ENCODE measurements around the gene MLIP.
"Not testable (repeated sequence)": the region's sequence is repeated elsewhere in the genome, so short reads cannot be mapped to it uniquely, and the experiment has no call there.

Gene MLIP

DNA sequence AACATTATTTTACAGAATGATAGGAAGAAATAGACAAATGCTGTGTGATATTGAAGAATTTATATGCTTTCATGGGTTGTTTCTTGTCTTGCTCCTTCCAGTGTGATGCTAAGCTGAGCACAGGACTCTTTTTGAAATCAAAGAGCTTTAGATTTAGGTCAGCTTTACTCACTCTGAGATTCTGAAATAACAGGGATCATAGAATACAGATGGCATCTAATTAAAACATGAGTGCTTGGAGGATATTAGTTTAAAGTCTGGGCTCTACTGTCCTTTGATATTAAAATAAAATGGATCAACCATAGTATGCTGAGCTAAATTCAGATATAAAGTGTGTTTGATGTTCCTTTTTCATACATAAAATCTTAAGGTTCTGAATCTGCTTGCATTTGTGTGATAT is 29.6 kb downstream of the MLIP start:
- no peak for DNase-seq (ENCODE audit: low read depth in 2 of 3, low spot score in 2 of 3)

GRCh38 chr6:54142889-54143519 is 31.8 kb downstream of the MLIP start:
- DNase-seq (ENCODE audit: low read depth in 2 of 3, low spot score in 2 of 3), result no peak

- no peak for DNase-seq (ENCODE audit: low read depth in 2 of 3, low spot score in 2 of 3)
Observed at GRCh38 chr6:54151861-54152260, 40.6 kb downstream of the MLIP start.

- no peak for DNase-seq (ENCODE audit: low read depth in 2 of 3, low spot score in 2 of 3)
Observed at GRCh38 chr6:54156650-54157250, 45.5 kb downstream of the MLIP start.

GRCh38 chr6:54157405-54157804 is 46.2 kb downstream of the MLIP start:
- no peak for DNase-seq (ENCODE audit: low read depth in 2 of 3, low spot score in 2 of 3)

DNA sequence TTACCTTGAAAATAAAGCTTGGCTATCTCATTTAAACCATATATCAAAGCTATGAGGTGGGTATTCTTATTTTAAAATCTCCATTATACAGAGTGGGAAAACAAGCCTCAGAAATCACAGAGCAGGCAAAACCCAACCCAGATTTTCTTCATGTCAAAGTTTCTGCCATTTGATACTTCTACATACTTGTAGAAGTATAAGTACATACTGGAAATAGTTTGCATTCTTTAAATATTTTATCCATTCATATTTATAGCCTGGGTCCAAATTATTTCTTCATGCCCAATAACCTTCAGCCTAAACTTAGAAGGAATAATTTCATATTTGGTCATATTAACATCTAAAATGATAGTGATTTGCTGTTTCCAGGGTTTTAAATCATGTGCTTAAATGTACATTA is 61.8 kb downstream of the MLIP start:
- DNase-seq (ENCODE audit: low read depth in 2 of 3, low spot score in 2 of 3), result no peak

DNA sequence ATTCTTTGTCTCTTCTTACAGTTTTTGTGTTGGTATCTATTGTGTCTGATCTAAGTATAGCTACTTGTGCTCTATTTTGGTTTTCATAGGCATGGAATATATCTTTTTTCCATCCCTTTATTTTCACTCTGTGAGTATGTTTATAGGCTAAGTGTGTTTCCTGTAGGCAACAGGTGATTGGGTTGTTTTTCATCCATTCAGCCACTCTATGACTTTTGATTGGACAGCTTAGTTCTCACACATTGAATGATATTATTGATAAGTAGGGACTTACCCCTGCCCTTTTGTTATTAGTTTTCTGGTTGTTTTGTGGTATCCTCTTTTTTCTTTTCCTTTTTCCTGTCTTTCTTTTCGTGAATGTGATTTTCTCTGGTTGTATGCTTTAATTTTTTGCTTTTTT is 67.9 kb downstream of the MLIP start:
- no peak for DNase-seq (ENCODE audit: low read depth in 2 of 3, low spot score in 2 of 3)

GRCh38 chr6:54183616-54184015 is 72.4 kb downstream of the MLIP start:
- DNase-seq (ENCODE audit: low read depth in 2 of 3, low spot score in 2 of 3), result no peak

DNA sequence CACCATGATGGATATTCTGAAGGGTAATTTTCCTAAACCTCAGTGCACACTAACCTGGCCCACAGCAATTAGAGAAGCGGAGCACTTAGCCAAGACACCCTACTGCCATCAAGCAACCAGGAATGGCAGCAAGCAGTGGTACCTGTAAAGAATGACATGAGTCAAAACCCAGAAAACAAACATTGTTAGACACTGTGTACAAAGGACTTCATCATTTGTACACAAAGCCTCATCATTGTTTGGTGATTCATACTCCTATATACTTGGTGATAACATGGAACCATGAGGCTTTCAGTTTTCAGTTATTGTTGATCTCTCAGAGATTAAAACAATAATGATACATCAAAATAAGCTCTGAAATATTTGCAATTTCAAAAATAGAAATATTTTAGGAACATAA is 74.6 kb downstream of the MLIP start:
- no peak for DNase-seq (ENCODE audit: low read depth in 2 of 3, low spot score in 2 of 3)

- DNase-seq (ENCODE audit: low read depth in 2 of 3, low spot score in 2 of 3), result no peak
Observed at GRCh38 chr6:54188846-54189245, 77.6 kb downstream of the MLIP start.

DNA sequence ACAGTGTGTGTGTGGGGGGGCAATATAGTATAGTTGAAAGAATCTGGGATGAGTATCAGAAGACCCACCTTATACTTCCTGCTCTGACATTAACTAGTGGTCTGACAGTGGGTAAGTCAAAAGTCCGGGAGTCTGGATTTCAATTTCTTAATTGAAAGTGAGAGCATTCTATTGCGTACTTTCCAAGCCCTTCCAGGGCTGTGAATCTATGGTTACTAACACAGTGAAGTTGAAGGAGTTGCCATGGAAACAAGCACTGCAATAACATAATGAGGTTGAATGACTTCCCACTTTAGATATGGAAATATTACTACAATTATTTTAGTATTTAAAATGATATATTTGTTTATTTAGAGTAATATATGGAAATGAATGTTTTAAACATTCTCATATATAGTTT is 80.2 kb downstream of the MLIP start:
- no peak for DNase-seq (ENCODE audit: low read depth in 2 of 3, low spot score in 2 of 3)

DNA sequence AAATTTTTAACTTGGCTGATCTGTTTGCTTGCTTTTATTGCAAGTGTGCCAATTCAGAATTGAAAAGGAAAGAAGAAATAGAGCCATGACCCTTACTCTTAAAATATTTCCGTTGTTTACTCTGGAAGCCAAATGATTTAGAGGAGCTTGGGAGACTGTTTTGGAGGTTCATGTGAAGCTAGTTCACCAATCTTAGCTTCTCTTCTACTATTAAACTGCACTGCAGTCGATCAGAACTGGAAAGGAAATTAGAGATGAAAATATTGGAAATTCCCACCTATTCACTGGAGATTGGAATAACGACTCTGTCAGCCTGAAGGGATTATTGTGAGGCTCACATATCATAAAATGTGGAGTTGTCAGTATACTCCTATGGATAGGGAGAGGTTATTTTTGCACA is 81.8 kb downstream of the MLIP start:
- DNase-seq (ENCODE audit: low read depth in 2 of 3, low spot score in 2 of 3), result no peak

- no peak for DNase-seq (ENCODE audit: low read depth in 2 of 3, low spot score in 2 of 3)
Observed at GRCh38 chr6:54193560-54193959, 82.3 kb downstream of the MLIP start.

DNA sequence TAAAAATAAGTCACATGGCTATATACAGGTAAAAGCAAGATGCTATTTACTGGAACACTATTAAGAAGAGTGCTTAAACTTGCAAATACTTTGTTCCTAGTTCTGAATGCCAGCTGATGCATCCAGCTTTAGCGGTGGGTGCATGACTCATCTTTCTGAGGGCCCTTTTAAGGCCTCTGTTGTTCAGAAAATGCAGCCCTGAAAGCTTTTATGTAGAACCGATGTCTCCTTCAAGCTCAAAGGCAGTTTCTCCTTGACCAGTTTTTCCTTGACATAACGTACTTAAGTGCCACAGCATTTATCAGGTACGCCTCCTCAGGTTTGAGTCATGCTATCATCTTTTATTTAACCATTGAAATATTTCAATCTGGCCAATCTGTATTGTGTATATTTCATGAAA is 82.8 kb downstream of the MLIP start:
- DNase-seq (ENCODE audit: low read depth in 2 of 3, low spot score in 2 of 3), result no peak

DNA sequence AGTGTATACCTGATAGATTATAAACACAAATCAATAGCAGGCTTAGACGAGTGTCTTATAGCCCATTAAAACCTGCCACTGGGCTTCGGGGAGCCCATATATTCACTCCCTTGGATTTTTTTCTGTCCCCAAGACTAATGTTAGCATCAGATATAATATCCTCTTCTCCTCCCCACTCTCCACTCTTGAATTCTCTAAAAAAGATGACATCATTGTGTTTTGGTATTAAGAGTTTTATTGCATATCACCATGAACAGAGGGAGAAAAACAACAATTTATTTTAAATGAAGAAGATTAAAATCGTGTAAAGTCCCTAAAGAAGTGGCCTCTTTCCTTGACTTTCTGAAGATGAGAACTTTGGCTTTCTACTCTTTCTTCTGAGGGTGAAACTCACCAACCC is 84.4 kb downstream of the MLIP start:
- no peak for DNase-seq (ENCODE audit: low read depth in 2 of 3, low spot score in 2 of 3)

- DNase-seq (ENCODE audit: low read depth in 2 of 3, low spot score in 2 of 3), result no peak
Observed at GRCh38 chr6:54196905-54197304, 85.7 kb downstream of the MLIP start.

GRCh38 chr6:54198134-54198533 is 86.9 kb downstream of the MLIP start:
- DNase-seq (ENCODE audit: low read depth in 2 of 3, low spot score in 2 of 3), result no peak

DNA sequence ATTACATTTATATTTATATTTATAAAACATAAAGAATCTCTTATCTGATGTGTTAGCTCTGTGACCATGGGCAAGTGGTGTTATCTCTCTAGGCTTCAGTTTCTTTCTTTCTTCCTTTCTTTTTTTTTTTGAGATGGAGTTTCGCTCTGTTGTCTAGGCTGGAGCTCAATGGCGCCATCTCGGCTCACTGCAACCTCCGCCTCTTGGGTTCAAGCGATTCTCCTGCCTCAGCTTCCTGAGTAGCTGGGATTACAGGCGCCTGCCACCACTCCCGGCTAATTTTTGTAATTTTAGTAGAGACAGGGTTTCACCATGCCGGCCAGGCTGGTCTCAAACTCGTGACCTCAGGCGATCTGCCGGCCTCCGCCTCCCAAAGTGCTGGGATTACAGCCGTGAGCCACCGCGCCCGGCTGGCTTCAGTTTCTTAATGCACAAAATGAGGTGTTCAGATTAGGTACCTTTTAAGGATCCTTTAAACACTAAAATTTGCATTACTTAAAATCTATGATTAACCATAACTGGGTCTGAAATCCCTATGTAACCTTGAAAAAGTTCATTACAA is 92.3 kb downstream of the MLIP start:
- not testable (repeated sequence) for DNase-seq (ENCODE audit: low read depth in 2 of 3, low spot score in 2 of 3)

DNA sequence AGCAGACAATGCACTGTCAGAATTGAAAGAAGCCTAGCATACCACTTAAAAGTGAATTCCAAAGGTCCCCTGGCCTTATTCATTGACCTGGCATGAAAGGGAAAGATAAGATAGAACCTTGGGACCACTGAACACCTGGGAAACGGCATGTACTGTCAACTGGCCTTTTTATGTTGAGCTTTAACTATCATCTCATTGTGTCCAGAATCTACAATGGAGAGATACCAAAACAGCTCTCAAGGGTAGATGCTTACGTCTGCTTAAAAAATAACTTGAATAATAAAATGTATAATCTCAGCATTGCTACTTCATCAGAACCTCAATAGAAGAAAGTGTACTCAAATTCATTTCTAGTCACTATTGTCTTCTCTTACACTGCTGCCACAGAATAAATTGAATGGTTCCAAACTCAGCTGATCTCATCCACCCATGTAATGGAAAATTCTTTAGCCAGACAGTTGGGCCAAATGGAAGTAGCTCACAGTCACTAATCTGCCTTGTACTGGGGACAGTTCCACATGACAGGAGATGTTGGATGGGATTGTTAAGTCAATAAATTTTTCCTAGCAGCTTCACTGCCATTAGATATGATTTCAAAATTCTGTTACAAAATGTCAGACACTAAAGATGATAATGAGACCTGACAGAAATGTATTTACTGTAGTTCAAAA is 93.8 kb downstream of the MLIP start:
- DNase-seq (ENCODE audit: low read depth in 2 of 3, low spot score in 2 of 3), result no peak

GRCh38 chr6:54206510-54206909 is 95.3 kb downstream of the MLIP start:
- DNase-seq (ENCODE audit: low read depth in 2 of 3, low spot score in 2 of 3), result no peak

DNA sequence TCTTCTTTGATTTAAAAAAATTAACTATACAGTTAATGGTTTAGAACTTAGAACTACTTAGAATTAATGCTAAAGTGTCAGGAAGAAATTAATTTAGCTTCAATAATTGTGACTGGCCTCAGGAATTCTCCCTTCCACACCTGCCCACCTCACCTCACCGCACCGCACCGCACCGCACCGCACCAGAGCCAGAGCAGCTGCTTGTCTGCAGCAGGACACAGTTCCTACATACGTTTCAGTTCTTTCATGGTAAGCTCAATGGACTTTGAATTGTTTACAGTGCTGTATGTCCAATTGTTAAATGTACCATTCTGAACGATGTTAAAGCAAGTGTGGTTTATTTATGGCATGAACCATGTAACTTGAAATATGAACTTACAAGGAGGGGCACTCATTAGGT is 98.7 kb downstream of the MLIP start:
- DNase-seq (ENCODE audit: low read depth in 2 of 3, low spot score in 2 of 3), result not testable (repeated sequence)

DNA sequence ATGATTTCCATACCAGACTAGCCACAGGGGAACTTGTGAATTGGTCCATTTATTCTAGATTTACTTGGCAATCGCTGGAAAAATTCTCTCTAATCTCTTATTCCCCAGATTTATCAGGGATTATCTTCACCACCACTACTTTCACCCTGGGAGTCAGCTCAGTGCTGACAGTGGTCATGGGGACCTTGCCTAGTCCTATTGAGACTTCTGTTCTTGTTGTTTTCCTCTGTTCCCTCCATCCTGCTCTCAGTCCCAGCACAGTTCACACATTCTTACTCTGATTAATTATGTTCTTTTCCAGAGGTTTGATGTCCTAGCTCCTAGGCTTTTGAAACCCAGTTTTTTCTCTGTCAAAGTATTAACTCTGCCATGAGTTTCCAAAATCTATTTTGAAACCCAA is 103.0 kb downstream of the MLIP start:
- DNase-seq (ENCODE audit: low read depth in 2 of 3, low spot score in 2 of 3), result no peak
